GM21381 (cell line): ENCODE results near the gene AEBP1.

Source experiments
- ATAC-seq: cut with Tn5 transposase; IDR thresholded peaks from one replicate; pipeline ENCODE4 v1.9.1; 2021; ENCODE audit warnings: mild to moderate bottlenecking, moderate library complexity; ENCODE audit not compliant: unreplicated experiment

The AEBP1 gene

DNA sequence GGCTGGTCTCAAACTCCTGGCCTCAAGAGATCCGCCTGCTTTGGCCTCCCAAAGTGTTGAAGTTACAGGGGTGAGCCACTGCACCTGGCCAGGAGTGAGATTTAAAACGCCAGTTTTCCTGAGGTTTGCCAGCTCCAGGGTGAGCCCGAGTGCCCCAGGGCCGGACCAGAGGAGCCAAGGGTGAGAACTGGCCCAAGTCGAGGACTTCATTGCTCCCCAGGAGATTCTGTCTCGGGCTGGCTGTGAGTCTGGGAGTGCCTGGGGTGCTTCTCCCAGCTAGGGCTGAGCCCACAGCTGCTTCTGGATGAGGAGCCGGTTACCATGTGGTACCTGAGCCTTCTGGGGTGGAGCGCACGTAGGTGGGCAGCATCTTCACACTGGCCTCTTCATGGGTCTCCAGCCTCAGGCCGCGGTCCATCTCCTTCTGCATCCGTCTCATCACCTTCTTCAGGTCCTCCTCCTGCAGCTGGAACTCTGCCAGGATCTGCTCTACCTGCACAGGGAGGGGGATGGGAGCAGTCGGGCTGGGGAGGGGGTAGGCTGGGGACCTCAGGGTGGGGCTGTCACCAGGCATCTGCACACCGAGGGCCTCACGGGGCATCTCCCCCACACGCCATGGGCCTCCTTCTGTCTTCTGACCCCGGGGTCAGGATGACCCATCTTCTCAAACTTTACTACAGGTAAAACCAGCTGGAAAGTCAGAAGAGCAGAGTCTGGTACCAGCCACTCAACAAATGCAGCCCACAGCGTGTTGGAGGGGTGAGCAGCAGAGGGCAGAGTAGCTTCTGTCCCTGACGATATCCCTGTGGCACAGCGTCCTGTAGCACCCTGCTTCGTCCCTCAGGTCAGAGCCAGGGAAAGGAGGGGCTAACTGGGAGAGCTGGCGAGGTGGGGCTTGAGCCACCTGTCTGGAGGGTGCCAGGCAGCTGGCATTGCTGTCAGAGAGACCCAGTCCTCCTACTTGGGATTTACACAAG lies 49.1 kb downstream of the AEBP1 start:
- no peak for ATAC-seq

DNA sequence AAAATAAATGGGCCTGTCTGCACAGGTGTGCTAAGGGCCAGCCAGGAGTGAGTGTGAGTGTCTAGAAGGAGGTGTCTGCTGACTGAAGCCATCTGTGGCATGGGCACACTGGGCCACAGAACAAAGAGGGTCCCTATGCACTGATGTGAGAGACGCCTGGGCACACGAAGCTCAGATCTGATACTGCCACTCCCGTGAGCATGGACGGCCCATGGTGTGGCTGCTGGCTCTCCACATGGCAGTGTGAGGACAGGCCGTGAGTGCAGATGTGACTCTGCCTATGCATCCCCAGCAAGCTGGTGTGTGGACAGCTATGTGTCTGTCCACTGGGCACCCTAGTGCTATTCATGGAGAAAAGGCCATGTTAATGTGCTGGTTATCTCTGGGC lies 49.8 kb downstream of the AEBP1 start:
- no peak for ATAC-seq

GRCh38 chr7:44154703-44155102 lies 50.6 kb downstream of the AEBP1 start:
- ATAC-seq: no peak

- no peak for ATAC-seq
These were observed 51.3 kb downstream of the AEBP1 start for GRCh38 chr7:44155191-44156185.

DNA sequence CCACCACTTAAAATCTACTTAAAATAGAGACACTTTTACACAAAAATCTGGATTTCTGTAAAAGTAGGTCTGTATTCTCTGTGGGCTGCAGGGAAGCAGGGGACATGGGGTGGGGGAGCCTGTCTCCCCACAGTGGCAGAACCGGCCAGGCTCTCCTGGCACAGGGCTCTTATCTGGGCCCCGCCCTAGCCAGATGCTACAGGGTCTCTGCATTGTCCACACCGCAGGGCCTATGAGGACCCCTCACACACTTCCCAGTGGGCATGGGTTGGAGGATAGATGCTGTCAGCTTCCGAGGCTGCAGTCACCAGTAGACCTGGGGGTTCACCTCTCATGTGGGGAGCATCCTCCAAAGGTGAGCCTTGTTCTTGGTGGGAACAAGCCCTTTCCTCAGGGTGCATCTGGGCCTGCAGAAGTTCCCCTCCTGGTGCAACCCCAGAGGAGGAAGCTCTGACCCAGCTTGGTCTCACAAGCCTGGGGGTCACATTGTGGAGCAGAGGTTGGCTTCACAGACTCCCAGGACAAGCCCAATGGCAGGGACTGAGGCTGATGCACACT lies 52.4 kb downstream of the AEBP1 start:
- ATAC-seq: no peak

- no peak for ATAC-seq
These were observed 53.3 kb downstream of the AEBP1 start for GRCh38 chr7:44157116-44158080.

GRCh38 chr7:44158096-44158872 lies 54.1 kb downstream of the AEBP1 start:
- ATAC-seq: no peak

DNA sequence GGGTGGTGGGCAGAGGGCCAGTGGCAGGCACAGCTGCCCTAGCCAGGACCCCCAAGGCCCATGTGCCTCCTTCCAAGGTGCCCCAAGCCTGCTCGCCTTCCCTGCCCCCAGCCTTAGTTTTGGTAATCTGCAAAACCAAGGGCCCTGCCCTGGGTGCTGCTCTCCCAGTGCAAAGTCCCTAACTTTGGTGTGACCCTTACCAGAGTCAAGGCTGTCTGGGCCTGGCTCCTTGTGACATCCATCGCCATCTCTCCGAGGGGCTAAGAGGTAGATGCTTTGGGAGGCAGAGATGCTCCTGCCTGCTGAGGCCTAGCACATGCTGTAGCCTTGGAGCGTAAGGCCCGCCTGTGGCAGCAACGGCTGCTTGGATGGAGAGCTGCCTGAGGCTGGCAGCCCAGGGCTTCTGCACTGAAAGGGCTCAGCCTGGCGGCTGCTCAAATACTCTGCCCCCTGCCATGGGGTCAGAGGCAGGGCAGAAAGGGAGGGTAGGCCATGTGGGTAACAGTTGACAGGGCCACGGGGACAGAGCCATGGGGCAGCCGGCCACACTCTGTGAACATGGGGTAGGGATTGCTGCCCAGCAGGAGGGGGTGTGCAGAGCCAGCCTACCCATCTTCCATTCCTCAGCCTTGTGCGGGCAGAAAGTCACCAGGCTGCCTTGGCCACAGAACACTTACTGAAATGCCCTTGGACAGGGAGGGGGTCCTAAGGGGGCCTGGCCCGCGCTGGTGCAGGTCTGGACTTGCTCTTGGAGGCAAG lies 54.9 kb downstream of the AEBP1 start:
- no peak for ATAC-seq

- ATAC-seq: no peak
These were observed 55.9 kb downstream of the AEBP1 start for GRCh38 chr7:44159824-44160630.

GRCh38 chr7:44161371-44161770 lies 57.2 kb downstream of the AEBP1 start:
- ATAC-seq: no peak

DNA sequence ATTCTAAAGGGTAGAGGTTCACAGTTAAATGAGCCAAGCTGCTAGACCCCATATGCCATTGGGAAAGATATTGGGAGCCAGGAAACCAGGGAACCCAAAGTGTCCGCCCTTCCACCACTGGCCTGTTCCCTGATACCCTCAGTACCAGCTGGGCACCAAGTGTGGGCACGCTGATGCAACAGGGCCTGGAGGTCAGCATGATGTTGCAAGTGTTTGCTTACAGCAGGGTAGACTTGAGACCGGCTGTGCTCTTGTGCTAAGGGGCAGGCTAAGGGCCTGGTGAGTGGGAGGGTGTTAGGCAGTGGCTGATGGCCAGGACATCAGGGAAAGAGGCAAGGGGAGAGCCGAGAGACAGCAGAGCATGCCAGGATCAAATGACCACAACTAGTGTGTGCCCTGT lies 58.0 kb downstream of the AEBP1 start:
- ATAC-seq: no peak

GRCh38 chr7:44162785-44163395 lies 58.7 kb downstream of the AEBP1 start:
- no peak for ATAC-seq

DNA sequence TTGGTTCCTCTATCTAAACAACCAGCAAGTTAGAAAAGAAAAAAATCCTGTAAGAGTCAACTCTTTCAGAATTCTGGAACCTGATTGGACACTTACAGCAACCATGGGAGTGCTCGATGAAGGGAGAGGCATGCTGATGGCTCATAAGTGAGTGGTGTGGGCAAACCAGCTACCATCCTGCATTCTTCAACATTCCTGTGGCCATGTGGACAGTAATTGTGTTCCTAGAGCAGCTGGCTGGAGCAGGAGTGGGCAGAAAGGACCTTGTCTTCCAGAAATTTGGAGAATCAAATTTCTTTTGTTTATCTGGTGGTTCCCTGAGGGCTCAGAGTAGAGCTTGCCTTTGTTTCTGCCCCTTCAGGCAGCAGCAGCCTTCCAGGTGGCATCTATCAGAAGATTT lies 59.4 kb downstream of the AEBP1 start:
- no peak for ATAC-seq
